ENCODE results near the gene GALC.

The GALC gene

DNA sequence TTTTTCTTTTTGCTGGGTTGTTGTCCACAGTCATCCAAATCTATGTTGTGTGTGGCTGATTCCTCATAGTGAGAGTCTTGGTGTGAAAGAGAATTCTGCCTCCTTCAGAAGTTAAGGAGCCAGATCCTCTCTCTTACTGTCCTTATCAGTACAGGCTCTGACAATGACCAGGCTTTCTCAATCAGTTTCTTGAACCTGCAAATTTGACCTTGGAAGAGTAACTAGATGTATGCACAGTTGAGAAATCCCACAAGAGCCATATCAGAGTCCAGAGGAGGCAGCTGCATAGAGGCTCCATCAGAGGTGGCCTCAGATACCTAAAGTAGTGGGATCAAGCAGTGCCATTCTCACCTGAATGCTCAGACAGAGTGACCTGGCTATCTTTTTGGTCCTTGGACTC is 5.5 kb upstream of the GALC start:
- no peaks in the 10 kb centered on the region for H3K9me3 Mint-ChIP-seq
- no peak overlapping the region for H3K4me3 Mint-ChIP-seq
- H3K36me3 Mint-ChIP-seq (ENCODE audit: low read depth): peaks cover 20% of the 10 kb centered on the region
- H3K4me1 Mint-ChIP-seq (ENCODE audit: low read depth): peaks cover 55% of the 10 kb centered on the region
- no peaks in the 10 kb centered on the region for H3K27me3 Mint-ChIP-seq (ENCODE audit: low read depth)
- H3K27ac Mint-ChIP-seq: no peak overlapping the region

DNA sequence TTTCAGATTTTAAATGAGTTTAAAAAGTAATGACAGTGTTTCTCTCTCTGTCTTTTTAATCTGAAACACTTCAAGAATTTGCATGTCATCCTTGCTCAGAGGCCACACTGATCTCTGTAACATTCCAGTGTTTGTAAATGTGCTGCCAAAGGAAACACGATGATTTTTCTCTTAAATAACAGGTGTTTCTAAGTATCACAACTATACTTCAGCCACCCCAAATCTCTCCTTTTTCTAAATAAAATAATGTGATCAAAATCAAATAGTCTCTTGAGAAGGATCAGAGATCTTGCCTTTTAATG is 3.3 kb upstream of the GALC start:
- Mint-ChIP-seq H3K27me3 (ENCODE audit: low read depth) (no peaks in the 10 kb centered on the region), H3K27ac (peak overlapping the region; percentile 49), H3K36me3 (ENCODE audit: low read depth) (peaks cover 16% of the 10 kb centered on the region), H3K4me3 (no peak overlapping the region), H3K9me3 (no peaks in the 10 kb centered on the region), H3K4me1 (ENCODE audit: low read depth) (peaks cover 53% of the 10 kb centered on the region)

DNA sequence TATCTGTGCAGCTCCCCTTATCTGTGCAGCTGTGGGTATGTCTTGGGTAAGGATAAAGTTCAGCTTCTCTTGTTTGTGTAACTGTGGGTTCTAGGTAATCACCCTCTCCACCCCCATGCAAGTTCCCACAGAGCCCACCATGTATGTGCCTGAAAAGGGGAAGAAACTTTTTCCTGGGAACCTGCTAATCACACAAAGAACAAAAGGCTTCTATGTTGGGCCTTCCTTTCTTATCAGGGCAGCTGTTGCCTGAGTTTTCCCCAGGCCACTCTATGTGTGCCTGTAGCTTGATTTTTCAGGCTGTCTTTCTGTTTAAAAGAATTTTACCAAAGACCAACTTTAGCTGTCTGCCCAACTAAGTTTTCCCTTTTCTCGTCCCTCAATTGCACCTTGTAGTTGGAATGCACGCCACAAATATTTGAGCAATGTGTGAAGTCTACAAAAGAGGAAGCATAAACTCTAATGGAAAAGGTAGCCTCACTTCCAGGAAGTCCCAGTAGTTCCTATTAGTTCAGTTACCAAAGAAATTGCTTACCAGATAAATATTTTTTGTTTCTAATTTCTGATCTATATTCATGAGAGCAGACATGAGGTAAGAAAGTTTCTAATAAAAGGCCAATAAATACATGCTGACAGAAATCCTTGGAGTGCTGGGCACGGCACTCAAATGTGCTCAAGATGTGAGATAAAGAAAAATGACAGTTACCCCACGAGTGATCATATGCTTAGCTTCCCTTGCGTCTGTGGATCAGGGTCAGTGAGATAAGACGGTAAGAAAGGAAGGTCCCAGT is 2.7 kb upstream of the GALC start:
- Mint-ChIP-seq H3K4me3 (no peak overlapping the region), H3K27ac (peak overlapping the region; percentile 92), H3K4me1 (ENCODE audit: low read depth) (peaks cover 55% of the 10 kb centered on the region), H3K27me3 (ENCODE audit: low read depth) (no peaks in the 10 kb centered on the region), H3K36me3 (ENCODE audit: low read depth) (peaks cover 14% of the 10 kb centered on the region), H3K9me3 (no peaks in the 10 kb centered on the region)

DNA sequence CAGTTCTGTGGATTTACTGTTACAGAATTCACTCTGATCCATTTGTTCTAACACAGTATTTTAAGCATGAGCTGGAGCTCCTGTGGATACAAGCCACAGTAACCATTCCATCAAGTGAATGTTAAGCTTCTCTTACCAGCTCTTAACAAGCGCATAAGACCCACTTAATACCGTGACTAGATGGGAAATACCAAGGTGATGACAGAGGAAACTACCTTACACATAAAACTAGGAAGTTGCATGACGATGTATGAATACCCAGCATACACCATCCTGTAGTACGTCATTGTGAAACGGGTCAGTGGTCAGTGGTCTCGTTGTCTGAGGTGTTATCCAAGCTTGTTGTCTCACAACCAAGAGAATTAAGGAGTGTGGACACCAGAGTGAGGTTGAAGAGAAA is 2.0 kb upstream of the GALC start:
- H3K9me3 Mint-ChIP-seq: no peaks in the 10 kb centered on the region
- peaks cover 14% of the 10 kb centered on the region for H3K36me3 Mint-ChIP-seq (ENCODE audit: low read depth)
- H3K4me1 Mint-ChIP-seq (ENCODE audit: low read depth): peaks cover 58% of the 10 kb centered on the region
- H3K4me3 Mint-ChIP-seq: peak overlapping the region; percentile 49
- H3K27me3 Mint-ChIP-seq (ENCODE audit: low read depth): no peaks in the 10 kb centered on the region
- H3K27ac Mint-ChIP-seq: peak overlapping the region; percentile 92

DNA sequence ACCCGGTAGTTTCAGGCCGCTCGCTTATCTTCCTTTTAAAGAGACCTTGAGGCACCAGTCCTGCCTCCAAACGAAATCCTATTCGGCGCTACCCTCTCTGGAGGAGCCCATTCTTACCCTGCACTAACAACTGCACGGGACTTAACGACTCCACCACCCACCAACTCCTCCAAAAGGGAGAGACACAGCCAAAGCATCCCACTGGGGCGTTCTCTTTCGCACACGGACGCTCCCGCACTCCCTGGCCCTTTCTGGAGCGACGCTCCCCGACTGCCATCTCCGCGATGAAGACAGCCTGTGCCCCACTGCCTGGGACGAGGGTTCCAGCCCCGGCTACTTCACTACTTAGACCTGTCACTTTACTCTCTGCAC is 650 bp downstream of the GALC start:
- H3K9me3 Mint-ChIP-seq: no peaks in the 10 kb centered on the region
- H3K4me1 Mint-ChIP-seq (ENCODE audit: low read depth): peaks cover 58% of the 10 kb centered on the region
- H3K36me3 Mint-ChIP-seq (ENCODE audit: low read depth): peaks cover 9% of the 10 kb centered on the region
- H3K27me3 Mint-ChIP-seq (ENCODE audit: low read depth): no peaks in the 10 kb centered on the region
- peak overlapping the region; percentile 99 for H3K4me3 Mint-ChIP-seq
- peak overlapping the region; percentile 99 for H3K27ac Mint-ChIP-seq

DNA sequence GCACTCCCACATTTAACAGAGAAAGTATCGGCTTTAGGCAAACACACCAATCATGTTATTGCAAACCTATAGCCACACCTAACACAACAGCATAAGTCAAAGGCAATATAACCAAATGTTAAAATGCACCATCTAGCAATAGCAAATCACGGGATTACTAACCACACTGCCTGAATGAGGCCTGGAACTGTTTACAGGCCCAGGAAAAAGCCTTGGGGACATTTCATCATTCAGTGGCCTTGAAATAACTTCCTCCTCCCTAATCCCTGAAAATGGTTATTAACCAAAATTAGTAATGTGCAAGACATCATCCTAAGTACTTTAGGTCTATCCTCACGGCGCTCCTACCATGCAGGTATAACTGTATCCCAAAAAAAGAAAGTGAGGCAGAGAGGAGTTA is 2.3 kb downstream of the GALC start:
- Mint-ChIP-seq H3K27me3 (ENCODE audit: low read depth) (no peaks in the 10 kb centered on the region), H3K27ac (peak overlapping the region; percentile 18), H3K36me3 (ENCODE audit: low read depth) (peaks cover 18% of the 10 kb centered on the region), H3K4me3 (no peak overlapping the region), H3K9me3 (no peaks in the 10 kb centered on the region), H3K4me1 (ENCODE audit: low read depth) (peaks cover 50% of the 10 kb centered on the region)

DNA sequence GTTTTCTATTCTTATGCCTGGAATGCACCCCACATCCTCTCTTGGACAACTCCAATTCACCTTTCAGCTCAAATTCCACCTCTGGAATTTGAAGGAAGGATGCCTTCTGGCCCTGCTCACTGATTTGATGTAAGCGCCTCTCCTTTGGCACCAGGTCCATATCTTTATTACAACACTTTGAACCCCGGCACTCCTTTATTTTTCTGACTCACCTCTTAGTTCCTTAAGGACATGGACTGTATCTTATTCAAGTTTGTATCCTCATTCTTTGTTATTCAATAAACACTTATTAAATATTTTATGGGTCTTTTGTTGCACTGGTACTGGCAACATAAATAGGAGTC is 3.1 kb downstream of the GALC start:
- Mint-ChIP-seq H3K4me3 (no peak overlapping the region), H3K27me3 (ENCODE audit: low read depth) (no peaks in the 10 kb centered on the region), H3K4me1 (ENCODE audit: low read depth) (peaks cover 43% of the 10 kb centered on the region), H3K27ac (no peak overlapping the region), H3K9me3 (no peaks in the 10 kb centered on the region), H3K36me3 (ENCODE audit: low read depth) (peaks cover 16% of the 10 kb centered on the region)

DNA sequence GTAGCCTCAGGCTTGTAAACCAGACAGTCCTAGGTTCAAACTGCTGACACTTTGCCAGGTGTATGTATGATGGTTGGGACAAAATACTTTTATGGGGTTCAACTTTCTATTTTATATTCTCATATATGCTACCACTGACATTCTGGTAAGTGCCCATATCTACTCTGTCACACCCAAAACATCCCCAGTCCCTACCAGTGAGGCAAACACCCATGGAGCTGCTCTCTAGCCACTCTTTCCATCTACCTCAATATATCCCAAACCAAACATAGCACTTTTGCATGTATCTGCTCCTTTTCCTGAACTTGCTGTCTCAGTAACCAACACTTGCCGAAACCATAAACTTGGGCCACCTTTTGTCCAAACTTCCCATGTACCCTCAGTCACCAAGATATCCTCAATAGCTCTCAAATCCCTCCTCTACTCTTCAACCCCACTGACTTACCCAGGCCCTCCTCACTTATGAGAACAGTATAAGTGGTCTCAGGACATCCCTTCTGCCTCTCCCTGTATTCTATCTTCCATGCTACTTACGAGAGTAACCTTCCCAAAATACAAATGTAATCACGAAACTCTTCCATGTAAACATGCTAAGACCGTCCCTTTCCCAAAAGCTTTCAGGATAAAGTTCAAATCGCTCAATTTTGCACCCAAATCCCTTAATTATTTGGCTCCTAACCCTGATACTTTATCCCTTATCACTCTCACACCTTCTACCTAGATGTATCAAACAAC is 3.6 kb downstream of the GALC start:
- H3K27ac Mint-ChIP-seq: no peak overlapping the region
- H3K9me3 Mint-ChIP-seq: no peaks in the 10 kb centered on the region
- H3K4me1 Mint-ChIP-seq (ENCODE audit: low read depth): peaks cover 38% of the 10 kb centered on the region

DNA sequence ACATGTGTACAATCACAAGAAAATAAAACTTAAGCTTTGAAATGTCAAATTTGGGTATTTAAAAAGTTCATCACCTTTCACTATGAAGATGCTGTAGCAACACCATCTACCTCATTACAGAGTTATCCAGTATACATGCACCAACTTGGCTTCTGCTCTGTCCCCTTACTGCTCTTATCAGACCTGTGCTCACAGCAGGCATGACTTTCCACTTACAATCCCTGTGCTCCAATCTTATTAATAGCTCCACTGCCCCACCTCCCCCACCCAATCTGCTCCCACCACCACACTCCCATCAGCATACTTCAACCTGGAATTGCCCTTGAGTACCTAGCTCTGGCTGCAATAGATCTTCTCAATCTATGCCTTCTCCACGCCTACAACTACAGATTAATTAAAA is 13.3 kb downstream of the GALC start:
- no peak overlapping the region for H3K27ac Mint-ChIP-seq
- H3K36me3 Mint-ChIP-seq (ENCODE audit: low read depth): peaks cover 30% of the 10 kb centered on the region
- H3K9me3 Mint-ChIP-seq: no peaks in the 10 kb centered on the region
- no peaks in the 10 kb centered on the region for H3K27me3 Mint-ChIP-seq (ENCODE audit: low read depth)
- H3K4me1 Mint-ChIP-seq (ENCODE audit: low read depth): peaks cover 2% of the 10 kb centered on the region
- no peak overlapping the region for H3K4me3 Mint-ChIP-seq

More for the DNA sequence above, 3.6 kb downstream of the GALC start:
- H3K36me3 Mint-ChIP-seq (ENCODE audit: low read depth): peaks cover 16% of the 10 kb centered on the region
- H3K4me3 Mint-ChIP-seq: no peak overlapping the region
- no peaks in the 10 kb centered on the region for H3K27me3 Mint-ChIP-seq (ENCODE audit: low read depth)

DNA sequence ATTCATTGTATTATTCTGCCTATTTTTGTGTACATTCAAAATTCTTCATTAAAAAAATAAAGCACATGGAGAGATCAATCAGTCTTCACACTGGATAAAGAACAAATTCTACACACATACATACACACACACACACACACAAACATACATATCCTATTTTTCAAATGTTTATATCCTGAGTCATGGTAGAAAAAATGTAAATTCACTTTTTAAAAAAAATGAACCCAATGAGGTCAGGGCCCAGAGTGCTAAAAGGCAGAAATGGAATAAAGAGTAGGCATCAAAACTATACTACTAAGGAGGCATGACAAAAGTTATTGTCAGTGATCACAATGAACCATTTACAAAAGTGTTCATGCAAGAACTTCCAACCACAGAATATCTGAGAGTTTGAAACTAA is 17.3 kb downstream of the GALC start:
- peaks cover 26% of the 10 kb centered on the region for H3K36me3 Mint-ChIP-seq (ENCODE audit: low read depth)
- H3K4me1 Mint-ChIP-seq (ENCODE audit: low read depth): no peaks in the 10 kb centered on the region
- no peak overlapping the region for H3K27ac Mint-ChIP-seq
- no peaks in the 10 kb centered on the region for H3K9me3 Mint-ChIP-seq
- no peaks in the 10 kb centered on the region for H3K27me3 Mint-ChIP-seq (ENCODE audit: low read depth)
- H3K4me3 Mint-ChIP-seq: no peak overlapping the region

DNA sequence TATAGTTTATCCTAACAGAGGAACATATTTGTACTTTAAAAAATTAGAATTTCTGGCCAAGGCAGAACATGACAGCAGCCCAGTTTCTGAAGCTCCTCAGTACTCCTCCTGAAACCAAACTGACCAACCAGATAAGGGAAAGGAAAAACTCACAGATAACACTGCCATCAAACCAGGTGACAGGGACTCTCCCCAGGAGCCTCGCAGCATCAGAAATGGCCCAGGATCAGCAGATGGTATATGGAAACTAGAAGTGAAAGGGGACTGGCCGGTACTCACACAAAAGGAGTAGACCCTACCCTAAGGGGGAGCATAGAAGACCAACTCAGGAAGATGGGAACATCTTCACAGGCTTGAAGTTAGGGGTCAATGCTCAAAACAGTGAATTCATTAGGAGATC is 22.0 kb downstream of the GALC start:
- H3K27ac Mint-ChIP-seq: no peak overlapping the region
- H3K4me1 Mint-ChIP-seq (ENCODE audit: low read depth): no peaks in the 10 kb centered on the region
- H3K36me3 Mint-ChIP-seq (ENCODE audit: low read depth): peaks cover 27% of the 10 kb centered on the region
- no peaks in the 10 kb centered on the region for H3K27me3 Mint-ChIP-seq (ENCODE audit: low read depth)
- H3K4me3 Mint-ChIP-seq: no peak overlapping the region
- no peaks in the 10 kb centered on the region for H3K9me3 Mint-ChIP-seq

DNA sequence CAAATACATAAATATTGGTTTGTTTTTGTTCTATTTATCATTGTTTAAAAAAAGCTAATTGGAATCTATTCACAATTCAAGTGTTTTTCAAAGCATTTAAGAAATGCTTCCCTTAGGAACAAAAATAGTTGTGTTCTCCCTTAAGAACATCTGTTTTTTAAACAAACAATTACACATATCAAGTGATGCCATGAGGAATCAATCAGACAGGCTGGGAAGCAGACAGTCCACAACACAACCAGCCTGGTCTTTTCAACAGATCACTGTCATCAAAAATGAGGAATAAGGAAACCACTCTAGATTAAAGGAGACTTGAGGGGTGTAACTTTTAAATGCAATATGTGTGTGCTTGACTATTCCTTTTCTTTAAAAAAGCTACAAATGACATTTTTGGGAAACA is 25.5 kb downstream of the GALC start:
- no peak overlapping the region for H3K4me3 Mint-ChIP-seq
- H3K4me1 Mint-ChIP-seq (ENCODE audit: low read depth): no peaks in the 10 kb centered on the region
- H3K9me3 Mint-ChIP-seq: no peaks in the 10 kb centered on the region
- no peaks in the 10 kb centered on the region for H3K27me3 Mint-ChIP-seq (ENCODE audit: low read depth)
- H3K27ac Mint-ChIP-seq: no peak overlapping the region
- peaks cover 29% of the 10 kb centered on the region for H3K36me3 Mint-ChIP-seq (ENCODE audit: low read depth)

DNA sequence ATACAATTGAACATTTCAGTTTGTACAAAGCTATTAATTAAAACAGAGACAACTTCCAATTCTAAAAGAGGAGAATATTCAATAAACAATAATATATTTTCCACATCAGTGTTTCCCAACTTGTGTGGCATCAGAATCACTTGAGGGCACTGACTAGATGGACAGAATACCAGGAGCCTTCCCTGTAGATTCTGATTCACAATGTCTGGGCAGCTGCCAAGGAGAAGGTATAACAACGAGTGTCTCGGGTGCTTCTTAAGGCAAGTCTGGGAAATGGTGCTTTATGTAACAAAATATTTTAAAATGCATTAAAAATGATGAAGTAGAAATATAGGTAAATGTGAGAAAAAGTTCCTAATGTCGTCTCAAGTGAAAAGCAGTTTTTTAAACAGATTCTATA is 26.2 kb downstream of the GALC start:
- Mint-ChIP-seq H3K9me3 (no peaks in the 10 kb centered on the region), H3K27ac (no peak overlapping the region), H3K4me3 (no peak overlapping the region), H3K27me3 (ENCODE audit: low read depth) (no peaks in the 10 kb centered on the region), H3K4me1 (ENCODE audit: low read depth) (no peaks in the 10 kb centered on the region), H3K36me3 (ENCODE audit: low read depth) (peaks cover 32% of the 10 kb centered on the region)

DNA sequence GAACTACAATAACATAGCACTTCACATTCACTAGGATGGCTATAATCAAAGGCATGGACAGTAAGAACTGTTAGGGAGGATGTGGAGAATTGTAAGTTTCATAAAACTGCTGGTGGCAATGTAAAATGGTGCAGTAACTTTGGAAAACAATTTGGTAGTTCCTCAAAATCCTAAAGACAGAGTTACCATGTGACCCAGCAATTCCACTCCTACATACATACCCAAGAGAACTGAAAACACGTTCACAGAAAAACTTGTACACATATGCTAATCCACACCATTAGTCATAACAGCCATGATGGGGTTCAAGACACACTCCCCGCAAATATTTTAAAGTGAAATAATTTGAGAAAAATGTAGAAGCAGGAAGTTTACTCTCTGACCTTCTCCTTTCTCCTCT is 31.7 kb downstream of the GALC start:
- peaks cover 49% of the 10 kb centered on the region for H3K36me3 Mint-ChIP-seq (ENCODE audit: low read depth)
- no peak overlapping the region for H3K4me3 Mint-ChIP-seq
- no peak overlapping the region for H3K27ac Mint-ChIP-seq
- no peaks in the 10 kb centered on the region for H3K27me3 Mint-ChIP-seq (ENCODE audit: low read depth)
- no peaks in the 10 kb centered on the region for H3K9me3 Mint-ChIP-seq
- peaks cover 5% of the 10 kb centered on the region for H3K4me1 Mint-ChIP-seq (ENCODE audit: low read depth)

DNA sequence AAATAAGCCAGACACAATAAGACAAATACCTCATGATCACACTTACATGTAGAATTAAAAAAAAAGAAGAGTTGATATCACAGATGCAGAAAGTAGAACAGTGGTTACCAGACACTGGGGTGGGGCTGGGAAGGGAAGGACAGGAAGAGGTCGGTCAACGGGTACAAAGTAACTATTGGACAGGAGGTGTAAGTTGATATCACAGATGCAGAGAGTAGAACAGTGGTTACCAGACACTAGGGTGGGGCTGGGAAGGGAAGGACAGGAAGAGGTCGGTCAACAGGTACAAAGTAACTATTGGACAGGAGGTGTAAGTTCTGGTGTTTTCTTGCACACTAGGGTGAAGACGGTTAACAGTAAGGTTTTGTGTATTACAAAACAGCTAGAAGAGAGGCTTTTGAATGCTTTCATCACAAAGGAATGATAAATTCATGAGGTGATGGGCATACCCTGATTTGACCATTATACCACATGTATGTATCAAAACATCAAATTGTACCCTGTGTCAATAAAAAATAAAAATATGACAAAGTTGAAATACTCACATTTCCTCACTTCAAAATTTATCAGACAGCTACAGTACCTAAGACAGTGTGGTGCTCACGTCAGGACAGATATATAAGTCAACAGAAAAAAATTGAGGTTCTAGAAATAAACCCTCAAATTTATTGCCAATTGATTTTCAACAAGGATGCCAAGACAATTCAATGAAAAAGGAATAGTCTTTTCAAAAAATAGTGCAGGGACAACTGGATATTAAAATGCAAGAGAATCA is 32.8 kb downstream of the GALC start:
- peaks cover 49% of the 10 kb centered on the region for H3K36me3 Mint-ChIP-seq (ENCODE audit: low read depth)
- no peaks in the 10 kb centered on the region for H3K9me3 Mint-ChIP-seq
- H3K27ac Mint-ChIP-seq: no peak overlapping the region
- H3K27me3 Mint-ChIP-seq (ENCODE audit: low read depth): no peaks in the 10 kb centered on the region
- H3K4me1 Mint-ChIP-seq (ENCODE audit: low read depth): peaks cover 10% of the 10 kb centered on the region
- no peak overlapping the region for H3K4me3 Mint-ChIP-seq

All from T-helper 1 cell treated with Interleukin-12 subunit alpha and Interleukin-12 subunit beta and Interleukin-4 antibody, amounts not matched to agents 30 μg/mL and 1 μg/mL, for 36 hours (primary cell).